Lung (tissue), 12 donors: Measurements from ENCODE around the gene ATP10A. TPM values are rescaled to one million over a fixed set of nuclear protein-coding genes. Genes with fewer than 3 reads are reported as not detected.

Experiments used
- ATAC-seq: fragments of 200-7000 bp; cut with Tn5 transposase; one replicate; pipeline ENCODE4 v1.9.1; 2020; ENCODE audit warnings: moderate number of reproducible peaks; ENCODE audit not compliant: insufficient read depth, low FRiP score
- DNase-seq, 3 donors: peaks; one replicate each; pipeline ENCODE4 v3.0.0-alpha.2; 2013 to 2017
- H3K27ac ChIP-seq, 2 donors: one replicate each; pipeline ENCODE4 v1.5.1; 2013; ENCODE audit warnings: mild to moderate bottlenecking in 2 of 2, moderate library complexity in 2 of 2, control low read depth in 1 of 2, inconsistent platforms in 1 of 2, low read depth in 1 of 2, low read length in 1 of 2
- H3K27me3 ChIP-seq, 3 donors: one replicate each; pipeline ENCODE4 v1.5.1; 2013; ENCODE audit warnings: low read length in 2 of 3; ENCODE audit not compliant: control insufficient read depth in 3 of 3, insufficient read depth in 3 of 3
- H3K36me3 ChIP-seq, 4 donors: one replicate each; pipeline ENCODE4 v1.5.1; 2013; ENCODE audit warnings: low read length in 4 of 4, mild to moderate bottlenecking in 1 of 4, moderate library complexity in 1 of 4; ENCODE audit not compliant: control insufficient read depth in 4 of 4, insufficient read depth in 4 of 4
- H3K4me1 ChIP-seq, 5 donors: one replicate each; pipeline ENCODE4 v1.5.1; 2013; ENCODE audit warnings: low read length in 5 of 5, mild to moderate bottlenecking in 2 of 5, moderate library complexity in 1 of 5; ENCODE audit not compliant: control insufficient read depth in 5 of 5, insufficient read depth in 5 of 5
- H3K4me3 ChIP-seq: one replicate; pipeline ENCODE4 v1.5.1; 2013; ENCODE audit warnings: mild to moderate bottlenecking, control low read depth, moderate library complexity
- H3K9ac ChIP-seq, 2 donors: one replicate each; pipeline ENCODE4 v1.5.1; 2013; ENCODE audit warnings: low read length in 2 of 2, control low read depth in 1 of 2; ENCODE audit not compliant: insufficient read depth in 1 of 2
- H3K9me3 ChIP-seq, 4 donors: one replicate each; pipeline ENCODE4 v1.5.1; 2013; ENCODE audit warnings: low read length in 3 of 4, mild to moderate bottlenecking in 1 of 4, moderate library complexity in 1 of 4; ENCODE audit not compliant: control insufficient read depth in 4 of 4, insufficient read depth in 3 of 4
- CTCF ChIP-seq: IDR thresholded peaks from 2 replicates; pipeline ENCODE4 v1.5.1; 2012; ENCODE audit warnings: mild to moderate bottlenecking; ENCODE audit errors: control extremely low read depth, extremely low read depth
- WGBS, 2 donors: extraction: QIAGEN DNeasy Blood & Tissue Kit; methylation state at CpG; one replicate each; pipeline ENCODE4 v1.1.7; 2013; 5-methylcytosine and 5-hydroxymethylcytosine counted together
- polyA plus RNA-seq, 2 donors: library from polyadenylated mRNA; stranded (reverse); fragments of 200-250 nt; gene quantifications; one replicate each; pipeline ENCODE4 v1.2.1, GENCODE V29; 2013
- total RNA-seq, 2 donors: library from RNA; depleted of rRNA in 1 of 2; stranded (reverse); fragments of >200 nt in 1 of 2; gene quantifications; one replicate each; pipeline ENCODE4 v1.2.1, GENCODE V29; 2014 to 2021
- donor health status: control.
- donor health status: control.
- donor health status: Bipolar disorder and iron deficiency.
- donor health status: healthy.
- donor health status: DM: yes; HTN: yes; CAD: no.

The ATP10A gene
- total and polyA plus RNA-seq, 4 donors = 4.5 to 33.7 (median 6.2) TPM

- ATAC-seq = no peak
- Histone ChIP-seq H3K27me3 (no peaks in the 10 kb centered on the region), H3K4me3 (no peak overlapping the region), H3K27ac (no peak overlapping the region), H3K36me3 (peaks cover 0 to 10% (median 0%) of the 10 kb centered on the region in 4 donors), H3K9ac (no peak overlapping the region), H3K4me1 (no peaks in the 10 kb centered on the region), H3K9me3 (no peaks in the 10 kb centered on the region)
- WGBS, 2 donors = 83 to 86% methylated on average over 19 of the region's 19 CpGs
- DNase-seq = no peak
- TF ChIP-seq CTCF = peak; percentile 16
Measured at GRCh38 chr15:25693321-25694238, 169.5 kb downstream of the ATP10A start.

- no peak overlapping the region for H3K27ac ChIP-seq
- ATAC-seq (no peak), DNase-seq (peak in 2 of 3 donors; percentile 45 to 55)
- no peaks in the 10 kb centered on the region for H3K9me3 ChIP-seq
- no peak for TF ChIP-seq CTCF
- H3K36me3 ChIP-seq = peaks cover 0 to 14% (median 0%) of the 10 kb centered on the region in 4 donors
- H3K9ac ChIP-seq = no peak overlapping the region
- H3K27me3 ChIP-seq = no peaks in the 10 kb centered on the region
- no peak overlapping the region for H3K4me3 ChIP-seq
- no peaks in the 10 kb centered on the region for H3K4me1 ChIP-seq
- 76 to 84% methylated on average over 13 of the region's 13 CpGs for WGBS, 2 donors
Measured at GRCh38 chr15:25691544-25692430, 171.3 kb downstream of the ATP10A start.

GRCh38 chr15:25690673-25691543, 172.2 kb downstream of the ATP10A start:
- Histone ChIP-seq H3K9me3 (no peaks in the 10 kb centered on the region), H3K27me3 (no peaks in the 10 kb centered on the region), H3K4me3 (no peak overlapping the region), H3K27ac (no peak overlapping the region), H3K36me3 (peaks cover 0 to 10% (median 0%) of the 10 kb centered on the region in 4 donors), H3K4me1 (no peaks in the 10 kb centered on the region), H3K9ac (no peak overlapping the region)
- ATAC-seq = no peak
- DNase-seq = no peak
- no peak for TF ChIP-seq CTCF
- WGBS, 2 donors = 76 to 85% methylated on average over 18 of the region's 18 CpGs
